Measurements from ENCODE around the gene LRTM2. TPM values are rescaled to one million over a fixed set of nuclear protein-coding genes. Genes with fewer than 3 reads are reported as not detected.

Gene LRTM2
- total RNA-seq, 2 experiments from 2014 or later = not detected

- DNase-seq = no peak
- ChIA-PET POLR2A (no interaction called here), CTCF (interaction anchor here (2.3 to 9.8 kb wide), 4 partner anchors 139 to 161 kb away, joined by 19 to 498 read pairs (median 73); no protein-coding TSS in a partner anchor)
- intact Hi-C loops (cut with micrococcal nuclease) = no loop called here
- Mint-ChIP-seq H3K4me1 (ENCODE audit: low read depth) (peaks cover 18% of the 10 kb centered on the region), H3K9me3 (no peaks in the 10 kb centered on the region), H3K36me3 (no peaks in the 10 kb centered on the region), H3K27me3 (no peaks in the 10 kb centered on the region), H3K27ac (no peak overlapping the region), H3K4me3 (no peak overlapping the region)
Observed at GRCh38 chr12:1792406-1792805, 28.0 kb upstream of the LRTM2 start.

GRCh38 chr12:1793426-1794210 lies 26.7 kb upstream of the LRTM2 start:
- POLR2A ChIA-PET = interaction anchor here (1.2 kb wide), 1 partner anchor 120 kb away, joined by 3 read pairs; no protein-coding TSS in a partner anchor
- Mint-ChIP-seq H3K4me1 (ENCODE audit: low read depth) (peaks cover 18% of the 10 kb centered on the region), H3K27ac (no peak overlapping the region)

GRCh38 chr12:1794440-1795090 lies 25.8 kb upstream of the LRTM2 start:
- CTCF ChIA-PET = interaction anchor here (1.3 to 9.8 kb wide), 5 partner anchors 133 to 165 kb away, joined by 5 to 498 read pairs (median 9); partner anchors contain the start of gene WNT5B
- Mint-ChIP-seq H3K9me3 (no peaks in the 10 kb centered on the region), H3K27ac (no peak overlapping the region), H3K4me3 (no peak overlapping the region), H3K27me3 (no peaks in the 10 kb centered on the region), H3K36me3 (no peaks in the 10 kb centered on the region), H3K4me1 (ENCODE audit: low read depth) (peaks cover 18% of the 10 kb centered on the region)
- intact Hi-C loops (cut with micrococcal nuclease) = loop anchor here (5.0 kb wide), 2 partner anchors 498 to 788 kb away; no protein-coding TSS in a partner anchor
- no peak for DNase-seq
- POLR2A ChIA-PET = interaction anchor here (1.2 to 2.3 kb wide), 2 partner anchors 119 to 145 kb away, joined by 3 to 9 read pairs; no protein-coding TSS in a partner anchor

More at GRCh38 chr12:1793426-1794210, 26.7 kb upstream of the LRTM2 start:
- H3K4me3 Mint-ChIP-seq = no peak overlapping the region
- intact Hi-C loops (cut with micrococcal nuclease) = no loop called here
- no peaks in the 10 kb centered on the region for H3K27me3 Mint-ChIP-seq
- CTCF ChIA-PET = interaction anchor here (3.6 to 9.8 kb wide), 4 partner anchors 140 to 158 kb away, joined by 55 to 498 read pairs (median 86); no protein-coding TSS in a partner anchor
- no peaks in the 10 kb centered on the region for H3K36me3 Mint-ChIP-seq
- DNase-seq = no peak
- H3K9me3 Mint-ChIP-seq = no peaks in the 10 kb centered on the region

GRCh38 chr12:1795221-1795784 lies 25.1 kb upstream of the LRTM2 start:
- Mint-ChIP-seq H3K4me1 (ENCODE audit: low read depth) (peaks cover 18% of the 10 kb centered on the region), H3K36me3 (no peaks in the 10 kb centered on the region), H3K27me3 (no peaks in the 10 kb centered on the region), H3K4me3 (peak overlapping the region; percentile 82), H3K27ac (peak overlapping the region; percentile 16), H3K9me3 (no peaks in the 10 kb centered on the region)
- CTCF ChIA-PET = interaction anchor here (0.9 to 9.8 kb wide), 8 partner anchors 105 to 199 kb away, joined by 3 to 498 read pairs (median 6); partner anchors contain the start of genes ADIPOR2 and WNT5B
- POLR2A ChIA-PET = interaction anchor here (0.7 to 2.3 kb wide), 3 partner anchors 64 to 145 kb away, joined by 3 to 9 read pairs (median 3); no protein-coding TSS in a partner anchor
- DNase-seq = no peak
- intact Hi-C loops (cut with micrococcal nuclease) = loop anchor here (5.0 kb wide), 2 partner anchors 497 to 787 kb away; no protein-coding TSS in a partner anchor

- Mint-ChIP-seq H3K4me3 (peak overlapping the region; percentile 82), H3K27ac (peak overlapping the region; percentile 92), H3K27me3 (no peaks in the 10 kb centered on the region), H3K9me3 (no peaks in the 10 kb centered on the region), H3K36me3 (no peaks in the 10 kb centered on the region), H3K4me1 (ENCODE audit: low read depth) (peaks cover 15% of the 10 kb centered on the region)
- intact Hi-C loops (cut with micrococcal nuclease) = loop anchor here (1.0 to 5.0 kb wide), 6 partner anchors 8 to 786 kb away; no protein-coding TSS in a partner anchor
- ChIA-PET CTCF (interaction anchor here (0.9 to 9.8 kb wide), 8 partner anchors 105 to 198 kb away, joined by 3 to 498 read pairs (median 6); partner anchors contain the start of genes ADIPOR2 and WNT5B), POLR2A (interaction anchor here (0.7 to 2.3 kb wide), 2 partner anchors 64 to 144 kb away, joined by 3 to 9 read pairs; no protein-coding TSS in a partner anchor)
- peak; percentile 96 for DNase-seq
Observed at GRCh38 chr12:1795785-1796514, 24.4 kb upstream of the LRTM2 start.

- ChIA-PET CTCF (interaction anchor here (1.0 to 9.8 kb wide), 6 partner anchors 106 to 161 kb away, joined by 3 to 498 read pairs (median 7); partner anchors contain the start of gene ADIPOR2), POLR2A (interaction anchor here (2.3 kb wide), 1 partner anchor 143 kb away, joined by 9 read pairs; no protein-coding TSS in a partner anchor)
- no peaks in the 10 kb centered on the region for H3K9me3 Mint-ChIP-seq
- intact Hi-C loops (cut with micrococcal nuclease) = loop anchor here (1.0 to 5.0 kb wide), 6 partner anchors 8 to 786 kb away; no protein-coding TSS in a partner anchor
- peak; percentile 64 for DNase-seq
- no peaks in the 10 kb centered on the region for H3K36me3 Mint-ChIP-seq
- H3K4me1 Mint-ChIP-seq (ENCODE audit: low read depth) = peaks cover 9% of the 10 kb centered on the region
- H3K27ac Mint-ChIP-seq = peak overlapping the region; percentile 92
- H3K27me3 Mint-ChIP-seq = no peaks in the 10 kb centered on the region
- peak overlapping the region; percentile 82 for H3K4me3 Mint-ChIP-seq
Observed at GRCh38 chr12:1796515-1797010, 23.8 kb upstream of the LRTM2 start.

- no peaks in the 10 kb centered on the region for H3K27me3 Mint-ChIP-seq
Observed at GRCh38 chr12:1797011-1797901, 23.1 kb upstream of the LRTM2 start.

GRCh38 chr12:1797991-1798640 lies 22.2 kb upstream of the LRTM2 start:
- no peak overlapping the region for H3K4me3 Mint-ChIP-seq
- intact Hi-C loops (cut with micrococcal nuclease) = loop anchor here (2.0 to 5.0 kb wide), 4 partner anchors 15 to 784 kb away; no protein-coding TSS in a partner anchor
- ChIA-PET POLR2A (interaction anchor here (0.7 kb wide), 1 partner anchor 8 kb away, joined by 3 read pairs; no protein-coding TSS in a partner anchor), CTCF (interaction anchor here (1.6 to 3.0 kb wide), 2 partner anchors 141 to 145 kb away, joined by 4 to 21 read pairs; no protein-coding TSS in a partner anchor)
- H3K36me3 Mint-ChIP-seq = no peaks in the 10 kb centered on the region
- DNase-seq = no peak
- no peak overlapping the region for H3K27ac Mint-ChIP-seq
- no peaks in the 10 kb centered on the region for H3K9me3 Mint-ChIP-seq
- peaks cover 5% of the 10 kb centered on the region for H3K4me1 Mint-ChIP-seq (ENCODE audit: low read depth)
- H3K27me3 Mint-ChIP-seq = no peaks in the 10 kb centered on the region

More at GRCh38 chr12:1797011-1797901, 23.1 kb upstream of the LRTM2 start:
- Mint-ChIP-seq H3K4me1 (ENCODE audit: low read depth) (peaks cover 5% of the 10 kb centered on the region), H3K9me3 (no peaks in the 10 kb centered on the region), H3K4me3 (peak overlapping the region; percentile 82), H3K27ac (peak overlapping the region; percentile 83), H3K36me3 (no peaks in the 10 kb centered on the region)
- ChIA-PET POLR2A (interaction anchor here (2.3 kb wide), 1 partner anchor 143 kb away, joined by 9 read pairs; no protein-coding TSS in a partner anchor), CTCF (interaction anchor here (2.0 to 9.8 kb wide), 5 partner anchors 107 to 162 kb away, joined by 4 to 498 read pairs (median 21); partner anchors contain the start of gene ADIPOR2)
- intact Hi-C loops (cut with micrococcal nuclease) = loop anchor here (2.0 to 5.0 kb wide), 4 partner anchors 16 to 785 kb away; no protein-coding TSS in a partner anchor
- peak; percentile 73 for DNase-seq

GRCh38 chr12:1798641-1799020 lies 21.7 kb upstream of the LRTM2 start:
- ChIA-PET CTCF (interaction anchor here (1.6 to 3.0 kb wide), 2 partner anchors 141 to 145 kb away, joined by 4 to 21 read pairs; no protein-coding TSS in a partner anchor), POLR2A (interaction anchor here (0.7 kb wide), 1 partner anchor 8 kb away, joined by 3 read pairs; no protein-coding TSS in a partner anchor)
- Mint-ChIP-seq H3K4me3 (no peak overlapping the region), H3K27me3 (no peaks in the 10 kb centered on the region), H3K4me1 (ENCODE audit: low read depth) (peaks cover 5% of the 10 kb centered on the region), H3K27ac (no peak overlapping the region), H3K36me3 (no peaks in the 10 kb centered on the region), H3K9me3 (no peaks in the 10 kb centered on the region)
- intact Hi-C loops (cut with micrococcal nuclease) = loop anchor here (5.0 kb wide), 2 partner anchors 494 to 784 kb away; no protein-coding TSS in a partner anchor
- DNase-seq = no peak

All from activated CD4-positive, alpha-beta memory T cell treated with anti-CD3 and anti-CD28 coated beads for 36 hours (primary cell).